ENCODE results near the gene ATP2B2.
"Not testable (repeated sequence)": the region's sequence is repeated elsewhere in the genome, so short reads cannot be mapped to it uniquely, and the experiment has no call there.

Gene ATP2B2

GRCh38 chr3:10317311-10317960, 187.9 kb downstream of the ATP2B2 start:
- DNase-seq: no peak

- DNase-seq: no peak
These were observed 189.5 kb downstream of the ATP2B2 start for GRCh38 chr3:10315771-10316344.

GRCh38 chr3:10315101-10315500, 190.3 kb downstream of the ATP2B2 start:
- DNase-seq: no peak

- DNase-seq: no peak
These were observed 192.5 kb downstream of the ATP2B2 start for GRCh38 chr3:10312861-10313260.

GRCh38 chr3:10312391-10312790, 193.0 kb downstream of the ATP2B2 start:
- no peak for DNase-seq

GRCh38 chr3:10311710-10312109, 193.7 kb downstream of the ATP2B2 start:
- no peak for DNase-seq

- DNase-seq: no peak
These were observed 194.8 kb downstream of the ATP2B2 start for GRCh38 chr3:10310578-10310977.

- DNase-seq: no peak
These were observed 195.7 kb downstream of the ATP2B2 start for GRCh38 chr3:10309736-10310135.

GRCh38 chr3:10308678-10309077, 196.7 kb downstream of the ATP2B2 start:
- DNase-seq: no peak

GRCh38 chr3:10306156-10306555, 199.2 kb downstream of the ATP2B2 start:
- no peak for DNase-seq

- DNase-seq: no peak
These were observed 200.0 kb downstream of the ATP2B2 start for GRCh38 chr3:10305331-10305902.

- no peak for DNase-seq
These were observed 200.5 kb downstream of the ATP2B2 start for GRCh38 chr3:10304905-10305304.

- no peak for DNase-seq
These were observed 201.6 kb downstream of the ATP2B2 start for GRCh38 chr3:10303785-10304184.

GRCh38 chr3:10303105-10303504, 202.3 kb downstream of the ATP2B2 start:
- no peak for DNase-seq

GRCh38 chr3:10300087-10300486, 205.3 kb downstream of the ATP2B2 start:
- no peak for DNase-seq

GRCh38 chr3:10299679-10300078, 205.7 kb downstream of the ATP2B2 start:
- no peak for DNase-seq

- DNase-seq: no peak
These were observed 206.2 kb downstream of the ATP2B2 start for GRCh38 chr3:10299175-10299574.

- not testable (repeated sequence) for DNase-seq
These were observed 207.3 kb downstream of the ATP2B2 start for GRCh38 chr3:10298064-10298463.

GRCh38 chr3:10294030-10294586, 211.3 kb downstream of the ATP2B2 start:
- no peak for DNase-seq

- no peak for DNase-seq
These were observed 212.6 kb downstream of the ATP2B2 start, which contains the start of gene GHRL for GRCh38 chr3:10292505-10293419. Gene GHRL (minus strand): TSS chr3:10292947. CDS start chr3:10290180, 2,767 bp downstream.

GRCh38 chr3:10291641-10292040, 213.7 kb downstream of the ATP2B2 start:
- no peak for DNase-seq

- DNase-seq: no peak
These were observed 214.8 kb downstream of the ATP2B2 start for GRCh38 chr3:10290481-10291176.
